Activated naive CD8-positive, alpha-beta T cell treated with anti-CD3 and anti-CD28 coated beads for 36 hours (primary cell): Measurements from ENCODE around the gene ENTPD1. TPM values are rescaled to one million over a fixed set of nuclear protein-coding genes. Genes with fewer than 3 reads are reported as not detected.
"Not testable (repeated sequence)": the region's sequence is repeated elsewhere in the genome, so short reads cannot be mapped to it uniquely, and the experiment has no call there.

ENCODE experiments used
- DNase-seq: peaks from one replicate; pipeline ENCODE4 v3.0.0; 2021
- H3K27ac Mint-ChIP-seq: one replicate; pipeline ENCODE4 v1.8.0; 2022; ENCODE audit warnings: mild to moderate bottlenecking, moderate library complexity, mixed read lengths
- H3K27me3 Mint-ChIP-seq: one replicate; pipeline ENCODE4 v1.8.0; 2022; ENCODE audit warnings: mild to moderate bottlenecking, mixed read lengths
- H3K36me3 Mint-ChIP-seq: one replicate; pipeline ENCODE4 v1.8.0; 2021; ENCODE audit warnings: mild to moderate bottlenecking, mixed read lengths
- H3K4me1 Mint-ChIP-seq: one replicate; pipeline ENCODE4 v1.8.0; 2021; ENCODE audit warnings: mixed read lengths
- H3K4me3 Mint-ChIP-seq: one replicate; pipeline ENCODE4 v1.8.0; 2022; ENCODE audit warnings: mild to moderate bottlenecking, moderate library complexity, mixed read lengths
- H3K9me3 Mint-ChIP-seq: one replicate; pipeline ENCODE4 v1.8.0; 2022; ENCODE audit warnings: mixed read lengths
- total RNA-seq, 2 experiments: library from RNA; stranded (reverse); gene quantifications; one replicate each; pipeline ENCODE4 v1.2.3, GENCODE V29; 2021

The ENTPD1 gene
- total RNA-seq, 2 experiments from 2014 or later: 0.64 to 0.99 TPM

DNA sequence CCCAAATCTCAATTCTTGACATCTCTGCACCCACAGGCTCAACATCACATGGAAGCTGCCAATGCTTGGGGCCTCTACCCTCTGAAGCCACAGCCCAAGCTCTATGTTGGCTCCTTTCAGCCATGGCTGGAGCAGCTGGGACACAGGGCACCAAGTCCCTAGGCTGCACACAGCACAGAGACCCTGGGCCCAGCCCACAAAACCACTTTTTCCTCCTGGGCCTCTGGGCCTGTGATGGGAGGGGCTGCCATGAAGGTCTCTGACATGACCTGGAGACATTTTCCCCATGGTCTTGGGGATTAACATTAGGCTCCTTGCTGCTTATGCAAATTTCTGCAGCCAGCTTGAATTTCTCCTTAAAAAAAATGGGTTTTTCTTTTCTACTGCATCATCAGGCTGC, 118.8 kb downstream of the ENTPD1 start:
- not testable (repeated sequence) for H3K4me1 Mint-ChIP-seq, DNase-seq, H3K27me3 Mint-ChIP-seq, H3K4me3 Mint-ChIP-seq, H3K27ac Mint-ChIP-seq, H3K9me3 Mint-ChIP-seq
- H3K36me3 Mint-ChIP-seq: peaks cover 48% of the 10 kb centered on the region

DNA sequence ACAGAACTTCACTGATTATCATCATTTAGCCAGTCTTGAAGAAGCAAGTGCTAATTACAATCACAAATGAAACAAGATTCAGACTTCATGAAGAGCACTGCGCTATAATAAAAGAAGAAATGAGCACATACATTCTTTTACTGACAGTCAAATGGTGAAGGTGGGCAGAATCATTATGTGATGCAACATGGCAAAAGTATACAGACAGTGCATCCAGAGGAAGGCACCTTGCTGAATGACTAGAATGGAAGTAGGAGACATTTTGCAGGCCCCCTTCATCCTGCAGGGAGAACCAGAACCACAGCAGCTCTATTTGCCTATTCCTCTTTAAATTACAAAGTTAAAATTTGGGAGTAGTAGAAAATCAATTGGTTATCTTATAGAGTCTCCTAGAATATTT, 120.8 kb downstream of the ENTPD1 start:
- Mint-ChIP-seq H3K4me3 (no peak overlapping the region), H3K36me3 (peaks cover 47% of the 10 kb centered on the region), H3K4me1 (no peaks in the 10 kb centered on the region), H3K27me3 (no peaks in the 10 kb centered on the region), H3K9me3 (peaks cover 7% of the 10 kb centered on the region), H3K27ac (no peak overlapping the region)
- no peak for DNase-seq

DNA sequence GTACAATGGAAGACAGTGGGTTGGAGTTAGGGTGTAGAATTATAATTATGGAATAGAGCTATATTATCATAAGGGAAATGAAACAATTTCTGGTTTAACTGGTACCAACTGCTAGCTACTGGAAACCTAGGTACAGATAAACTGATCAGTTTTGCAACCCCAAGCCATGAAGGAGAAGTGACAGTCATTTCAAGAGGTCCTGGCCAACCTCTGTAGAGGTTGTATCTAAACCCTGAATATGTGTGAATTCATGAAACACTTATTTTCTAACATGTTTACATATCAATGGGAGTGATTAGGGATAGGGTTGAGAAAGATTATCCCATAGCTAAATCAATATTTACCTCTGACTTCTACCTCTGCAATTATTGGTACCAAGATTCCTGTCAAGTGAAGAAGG, 121.9 kb downstream of the ENTPD1 start:
- peaks cover 53% of the 10 kb centered on the region for H3K36me3 Mint-ChIP-seq
- no peak for DNase-seq

DNA sequence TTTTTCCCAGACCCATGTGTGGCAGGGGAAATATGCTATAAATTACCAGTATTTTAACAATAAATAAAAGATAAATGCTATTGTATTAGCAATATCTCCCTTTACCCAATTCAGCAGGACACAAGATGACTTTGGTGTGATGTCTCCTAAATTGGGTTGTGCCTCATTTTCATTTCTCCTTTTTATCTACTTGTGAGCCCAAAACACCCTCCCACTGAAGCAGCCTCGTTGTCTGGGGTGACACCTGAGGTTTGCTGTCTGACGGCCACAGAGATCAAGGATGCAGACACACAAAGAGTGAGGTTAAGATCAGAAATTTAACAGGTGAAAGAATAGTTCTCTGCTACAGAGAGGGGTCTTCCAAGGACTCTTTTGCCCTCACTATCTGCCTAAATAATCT, 124.7 kb downstream of the ENTPD1 start:
- H3K4me1 Mint-ChIP-seq: no peaks in the 10 kb centered on the region
- no peaks in the 10 kb centered on the region for H3K27me3 Mint-ChIP-seq
- H3K4me3 Mint-ChIP-seq: no peak overlapping the region
- no peak overlapping the region for H3K27ac Mint-ChIP-seq
- no peaks in the 10 kb centered on the region for H3K9me3 Mint-ChIP-seq
- no peak for DNase-seq
- H3K36me3 Mint-ChIP-seq: peaks cover 28% of the 10 kb centered on the region

More for the DNA sequence above, 121.9 kb downstream of the ENTPD1 start:
- no peaks in the 10 kb centered on the region for H3K4me1 Mint-ChIP-seq
- no peaks in the 10 kb centered on the region for H3K27me3 Mint-ChIP-seq
- no peak overlapping the region for H3K4me3 Mint-ChIP-seq
- H3K27ac Mint-ChIP-seq: no peak overlapping the region
- H3K9me3 Mint-ChIP-seq: peaks cover 7% of the 10 kb centered on the region

GRCh38 chr10:95881316-95881715, 125.4 kb downstream of the ENTPD1 start:
- Mint-ChIP-seq H3K4me1 (no peaks in the 10 kb centered on the region), H3K36me3 (peaks cover 23% of the 10 kb centered on the region), H3K9me3 (no peaks in the 10 kb centered on the region), H3K4me3 (no peak overlapping the region), H3K27ac (no peak overlapping the region), H3K27me3 (no peaks in the 10 kb centered on the region)
- no peak for DNase-seq

GRCh38 chr10:95889830-95890229, 133.9 kb downstream of the ENTPD1 start:
- Mint-ChIP-seq H3K9me3 (no peaks in the 10 kb centered on the region), H3K27me3 (no peaks in the 10 kb centered on the region), H3K36me3 (peaks cover 34% of the 10 kb centered on the region), H3K4me3 (no peak overlapping the region), H3K27ac (no peak overlapping the region), H3K4me1 (no peaks in the 10 kb centered on the region)
- no peak for DNase-seq

DNA sequence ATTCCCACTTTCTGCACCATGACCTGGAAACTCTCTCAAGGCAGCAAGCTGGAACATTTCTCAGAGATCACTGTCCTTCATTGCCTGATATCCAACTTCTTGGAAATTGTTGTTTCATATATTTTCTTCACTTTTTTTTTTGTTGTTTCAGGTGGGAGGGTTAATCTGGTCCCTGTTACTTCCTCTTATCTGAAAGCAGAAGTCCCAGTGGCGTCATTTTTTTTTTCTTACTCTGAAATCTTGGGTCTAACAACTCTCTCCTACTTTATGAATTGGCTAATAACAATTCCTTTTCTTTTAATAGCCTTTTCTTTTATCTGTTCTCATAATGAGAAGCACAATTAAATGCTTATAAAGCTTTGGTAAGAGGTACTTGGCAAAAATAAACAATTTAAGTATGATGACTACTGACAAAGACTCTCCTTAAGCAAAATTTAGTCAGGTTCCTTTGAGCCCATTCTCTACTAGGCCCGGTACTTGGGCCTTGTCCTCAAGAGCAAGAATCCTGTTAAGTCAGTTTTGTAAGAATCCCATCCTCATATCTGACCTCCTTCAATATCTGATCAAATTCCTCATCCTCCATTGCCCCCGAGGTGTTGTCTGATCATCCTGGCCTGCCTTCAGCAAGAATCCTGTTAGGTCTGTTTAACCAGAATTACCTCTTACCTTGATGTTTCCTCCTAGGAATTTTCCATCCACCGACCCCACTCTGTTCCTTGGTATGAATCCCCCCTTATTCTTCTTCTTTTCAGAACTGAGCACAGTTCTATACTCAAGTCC, 140.3 kb downstream of the ENTPD1 start:
- H3K4me3 Mint-ChIP-seq: no peak overlapping the region
- peaks cover 48% of the 10 kb centered on the region for H3K36me3 Mint-ChIP-seq
- DNase-seq: no peak
- H3K27me3 Mint-ChIP-seq: no peaks in the 10 kb centered on the region
- H3K4me1 Mint-ChIP-seq: no peaks in the 10 kb centered on the region
- no peaks in the 10 kb centered on the region for H3K9me3 Mint-ChIP-seq
- H3K27ac Mint-ChIP-seq: no peak overlapping the region

DNA sequence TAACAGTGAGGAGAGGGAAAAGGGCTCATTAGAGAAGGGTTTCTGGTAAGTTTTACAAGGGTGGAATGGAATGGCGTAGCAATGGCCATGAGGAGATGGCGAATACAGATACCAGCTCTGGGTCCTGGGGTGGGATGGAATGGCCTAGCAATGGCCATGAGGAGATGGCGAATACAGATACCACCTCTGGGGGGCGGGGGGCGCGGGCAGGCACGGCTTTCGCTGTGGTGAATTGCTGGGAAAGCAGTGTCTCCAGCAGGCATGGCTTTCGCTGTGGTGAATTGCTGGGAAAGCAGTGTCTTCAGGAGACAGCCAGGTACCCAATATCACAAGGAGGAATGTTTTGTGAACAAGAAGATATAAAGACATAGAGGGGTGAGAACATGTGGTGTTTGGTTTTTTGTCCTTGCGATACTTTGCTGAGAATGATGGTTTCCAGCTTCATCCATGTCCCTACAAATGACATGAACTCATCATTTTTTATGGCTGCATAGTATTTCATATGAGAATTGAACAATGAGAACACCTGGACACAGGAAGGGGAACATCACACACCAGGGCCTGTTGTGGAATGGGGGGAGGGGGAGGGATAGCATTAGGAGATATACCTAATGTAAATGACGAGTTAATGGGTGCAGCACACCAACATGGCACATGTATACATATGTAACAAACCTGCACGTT, 150.1 kb downstream of the ENTPD1 start:
- Mint-ChIP-seq H3K4me3 (peak overlapping the region; percentile 25), H3K36me3 (peaks cover 18% of the 10 kb centered on the region)
- DNase-seq, H3K9me3 Mint-ChIP-seq, H3K4me1 Mint-ChIP-seq, H3K27me3 Mint-ChIP-seq, H3K27ac Mint-ChIP-seq: not testable (repeated sequence)

GRCh38 chr10:95906677-95907455, 150.9 kb downstream of the ENTPD1 start:
- H3K4me3 Mint-ChIP-seq: peak overlapping the region; percentile 89
- H3K27me3 Mint-ChIP-seq: no peaks in the 10 kb centered on the region
- peaks cover 18% of the 10 kb centered on the region for H3K36me3 Mint-ChIP-seq
- peaks cover 8% of the 10 kb centered on the region for H3K4me1 Mint-ChIP-seq
- peak overlapping the region; percentile 83 for H3K27ac Mint-ChIP-seq
- DNase-seq: peak; percentile 42
- H3K9me3 Mint-ChIP-seq: peaks cover 1% of the 10 kb centered on the region

GRCh38 chr10:95907456-95908253, 151.7 kb downstream of the ENTPD1 start, which contains the start of gene CC2D2B:
TSS of gene CC2D2B (plus strand) at chr10:95907975. CDS start at chr10:95911324, 3,349 bp downstream.
- H3K9me3 Mint-ChIP-seq: peaks cover 1% of the 10 kb centered on the region

DNA sequence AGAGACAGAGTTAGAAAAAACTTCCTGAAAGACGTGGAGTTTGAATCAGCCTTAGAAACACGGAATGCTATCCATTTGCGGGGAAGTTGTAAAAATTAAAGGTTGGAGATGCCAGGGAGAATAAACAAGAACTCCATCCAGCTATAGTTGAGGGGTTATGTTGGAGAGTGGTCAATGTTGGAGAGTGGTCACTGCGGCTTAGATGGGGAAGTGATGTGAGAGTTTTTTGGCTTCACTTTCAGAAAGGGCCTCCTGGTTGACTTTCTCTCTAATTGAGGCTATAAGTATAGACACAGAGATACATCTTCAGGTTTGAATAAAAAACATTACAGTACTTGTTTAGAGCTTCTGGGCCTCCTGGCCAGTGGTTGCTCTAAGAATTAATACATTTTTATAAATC, 152.5 kb downstream of the ENTPD1 start:
- Mint-ChIP-seq H3K27ac (no peak overlapping the region), H3K9me3 (peaks cover 1% of the 10 kb centered on the region), H3K4me3 (peak overlapping the region; percentile 89), H3K27me3 (peaks cover 3% of the 10 kb centered on the region), H3K36me3 (peaks cover 8% of the 10 kb centered on the region), H3K4me1 (peaks cover 8% of the 10 kb centered on the region)
- no peak for DNase-seq

More at GRCh38 chr10:95907456-95908253, 151.7 kb downstream of the ENTPD1 start, which contains the start of gene CC2D2B:
- Mint-ChIP-seq H3K4me1 (peaks cover 8% of the 10 kb centered on the region), H3K36me3 (peaks cover 14% of the 10 kb centered on the region), H3K27ac (peak within 1 kb of the TSS; percentile 93), H3K4me3 (peak within 1 kb of the TSS; percentile 89), H3K27me3 (peaks cover 3% of the 10 kb centered on the region)
- DNase-seq: peak; percentile 79

DNA sequence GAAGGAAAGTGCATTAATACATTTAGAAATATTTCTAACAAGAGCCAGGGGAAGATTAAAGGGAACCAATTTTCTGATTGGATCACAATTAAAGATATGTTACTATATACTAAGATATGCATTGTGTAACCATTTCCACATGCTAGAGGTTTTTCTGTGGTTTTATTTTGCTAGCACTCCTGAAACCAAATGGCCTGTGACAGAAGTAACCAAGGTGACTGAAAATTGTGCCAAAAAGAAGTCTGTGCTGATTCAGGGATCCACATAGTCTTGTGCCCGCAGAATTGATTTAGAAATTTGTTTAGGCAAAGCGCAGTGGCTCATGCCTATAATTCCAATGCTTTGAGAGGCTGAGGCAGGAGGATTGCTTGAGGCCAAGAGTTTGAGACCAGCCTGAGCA, 153.6 kb downstream of the ENTPD1 start:
- H3K4me3 Mint-ChIP-seq: no peak overlapping the region
- H3K27ac Mint-ChIP-seq: no peak overlapping the region
- H3K4me1 Mint-ChIP-seq: peaks cover 8% of the 10 kb centered on the region
- peaks cover 1% of the 10 kb centered on the region for H3K9me3 Mint-ChIP-seq
- DNase-seq: no peak
- H3K36me3 Mint-ChIP-seq: peaks cover 8% of the 10 kb centered on the region
- H3K27me3 Mint-ChIP-seq: peaks cover 3% of the 10 kb centered on the region

GRCh38 chr10:95916039-95916438, 160.1 kb downstream of the ENTPD1 start:
- H3K27me3 Mint-ChIP-seq, DNase-seq, H3K9me3 Mint-ChIP-seq, H3K36me3 Mint-ChIP-seq, H3K4me1 Mint-ChIP-seq, H3K27ac Mint-ChIP-seq, H3K4me3 Mint-ChIP-seq: not testable (repeated sequence)
